HG02642 (cell line): Measurements from ENCODE around the gene LIAS.
"Not testable (repeated sequence)": the region's sequence is repeated elsewhere in the genome, so short reads cannot be mapped to it uniquely, and the experiment has no call there.

Experiments used
- ATAC-seq: cut with Tn5 transposase; IDR thresholded peaks from one replicate; pipeline ENCODE4 v1.9.1; 2021; ENCODE audit warnings: mild to moderate bottlenecking; ENCODE audit not compliant: unreplicated experiment, poor library complexity

LIAS gene

DNA sequence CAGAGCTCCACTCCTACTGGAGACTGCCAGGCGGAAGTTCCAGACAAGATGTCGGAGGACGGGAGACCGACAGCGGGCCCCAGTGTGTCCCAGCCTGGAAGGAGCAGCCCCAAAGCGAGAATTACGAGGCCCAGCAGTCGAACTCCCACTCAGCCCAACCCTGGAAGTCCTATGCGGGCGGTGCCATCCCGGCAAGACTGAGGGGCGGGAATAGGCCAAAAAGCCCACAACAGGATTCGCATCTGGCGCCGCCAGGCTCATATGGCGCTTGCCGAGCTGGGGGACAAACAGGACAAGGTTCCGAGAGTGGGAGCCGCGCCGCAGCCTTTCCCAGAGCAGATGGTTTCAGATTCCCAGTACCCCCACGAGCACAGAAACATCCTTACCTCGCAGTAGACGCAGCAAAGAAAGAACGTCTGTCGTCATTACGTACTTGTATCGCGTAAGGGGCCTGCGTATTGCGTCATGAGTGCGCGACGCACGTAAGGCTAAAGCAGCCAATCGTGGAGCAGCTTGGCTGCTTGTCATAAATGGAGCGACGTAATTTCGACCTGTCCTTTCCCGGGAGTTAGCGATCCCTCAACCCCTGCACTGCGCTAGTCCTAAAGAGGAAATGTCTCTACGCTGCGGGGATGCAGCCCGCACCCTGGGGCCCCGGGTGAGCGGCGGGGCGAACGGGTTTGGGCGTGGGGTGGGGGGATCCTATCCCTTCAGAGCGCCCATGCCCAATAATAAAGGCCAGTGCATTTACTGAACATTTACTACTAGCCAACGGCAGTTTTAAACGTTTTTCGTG, at the start of gene LIAS, which contains the start of gene RPL9:
Gene LIAS (plus strand): TSS at position 552 of the 796 bp plus-strand sequence. CDS start 62 bp downstream, at position 614.
Gene RPL9 (minus strand): TSS at position 418 of the 796 bp plus-strand sequence. CDS start 483 bp downstream, outside the sequence.
- ATAC-seq, result peak; percentile 86

DNA sequence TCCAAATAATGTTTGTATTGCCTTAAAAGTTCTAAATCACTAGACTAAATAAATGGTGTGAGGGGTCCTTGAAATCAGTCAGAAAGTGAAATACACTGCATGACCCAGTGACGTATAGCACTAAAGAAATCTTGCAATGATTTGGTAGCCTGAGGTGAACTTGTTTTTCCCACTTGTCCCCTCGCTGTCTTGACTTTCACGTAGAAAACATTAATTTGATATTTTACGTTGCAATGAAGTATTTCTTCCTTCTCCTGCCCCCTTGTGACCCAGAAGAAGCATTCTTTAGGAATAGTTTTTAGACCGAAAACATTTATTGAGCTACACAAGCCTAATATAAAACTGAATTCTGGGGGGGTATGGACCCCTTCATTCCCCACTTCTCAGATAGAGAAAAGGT, 48.4 kb upstream of the LIAS start:
- ATAC-seq, result no peak

DNA sequence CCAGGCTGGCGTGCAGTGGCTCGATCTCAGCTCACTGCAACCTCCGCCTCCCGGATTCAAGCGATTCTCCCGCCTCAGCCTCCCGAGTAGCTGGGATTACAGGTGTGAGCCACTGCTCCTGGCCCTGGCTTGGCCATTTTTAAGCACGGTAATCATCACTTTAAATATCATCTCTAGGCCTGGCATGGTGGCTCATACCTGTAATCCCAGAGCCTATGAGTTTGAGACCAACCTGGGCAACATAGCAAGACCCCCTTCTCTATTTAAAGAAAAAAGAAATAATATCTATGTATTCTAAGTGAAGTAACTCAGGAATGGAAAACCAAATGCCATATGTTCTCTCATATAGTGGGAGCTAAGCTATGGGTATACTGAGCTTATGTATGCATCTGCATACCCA, 47.3 kb upstream of the LIAS start:
- ATAC-seq, result not testable (repeated sequence)

DNA sequence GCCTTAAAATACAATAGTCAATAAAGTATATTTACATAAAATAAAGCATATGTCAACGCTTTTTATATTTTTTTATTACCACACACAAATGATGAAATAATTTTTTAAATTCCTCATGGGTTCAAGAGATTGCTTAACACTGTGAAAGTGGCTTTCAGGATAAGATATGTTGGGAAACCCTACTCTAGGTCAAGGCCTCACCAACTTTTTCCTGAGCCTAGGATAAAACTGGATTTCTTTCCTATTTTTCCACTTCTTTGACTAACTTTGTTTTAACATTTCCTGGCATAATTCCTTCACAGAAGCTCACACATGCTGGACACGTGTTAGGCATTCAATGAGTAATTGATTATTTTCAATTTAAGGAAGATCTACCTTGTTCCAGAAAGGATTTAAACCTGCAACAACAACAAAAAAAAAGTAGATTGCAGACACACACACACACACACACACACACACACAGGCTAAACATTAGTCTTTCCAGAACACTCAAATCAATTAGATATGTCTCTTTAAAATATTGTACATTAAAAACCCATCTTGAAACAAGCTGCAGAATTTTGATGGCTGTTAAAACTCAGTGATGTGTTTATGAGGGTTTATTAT, 43.1 kb upstream of the LIAS start:
- no peak for ATAC-seq

DNA sequence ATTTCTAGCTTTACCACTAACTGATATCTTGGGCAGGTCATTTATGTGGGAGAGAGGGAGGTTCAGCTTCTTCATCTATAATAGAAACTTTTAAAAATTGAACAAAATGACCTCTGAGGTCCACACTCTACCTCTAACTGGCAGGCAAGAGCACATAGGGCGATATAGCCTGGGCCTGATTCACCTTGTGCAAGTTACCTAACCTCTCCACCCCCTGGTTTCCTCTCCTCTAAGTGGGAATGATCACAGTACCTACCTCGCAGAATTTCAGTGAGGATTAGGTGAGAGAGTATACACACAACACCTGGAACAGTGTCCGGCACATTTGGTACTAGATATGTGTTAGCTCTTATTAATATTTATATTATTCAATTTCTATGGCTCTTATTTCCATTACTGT, 36.6 kb upstream of the LIAS start:
- no peak for ATAC-seq

DNA sequence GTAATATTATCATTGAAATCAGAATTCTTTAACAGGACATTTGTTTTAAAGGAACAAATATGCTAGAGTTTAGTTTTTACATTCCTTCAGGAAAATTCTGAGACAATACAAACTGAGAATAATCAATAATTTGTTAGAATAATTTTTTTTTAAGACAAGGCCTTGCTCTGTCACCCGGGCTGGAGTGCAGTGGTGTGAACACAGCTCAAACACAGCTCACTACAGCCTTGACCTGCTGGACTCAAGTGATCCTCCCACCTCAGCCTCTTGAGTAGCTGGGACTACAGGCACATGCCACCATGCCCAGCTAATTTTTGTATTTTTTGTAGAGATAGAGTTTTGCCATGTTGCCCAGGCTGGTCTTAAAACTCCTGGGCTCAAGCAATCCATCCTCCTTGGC, 33.6 kb upstream of the LIAS start:
- ATAC-seq, result not testable (repeated sequence)

DNA sequence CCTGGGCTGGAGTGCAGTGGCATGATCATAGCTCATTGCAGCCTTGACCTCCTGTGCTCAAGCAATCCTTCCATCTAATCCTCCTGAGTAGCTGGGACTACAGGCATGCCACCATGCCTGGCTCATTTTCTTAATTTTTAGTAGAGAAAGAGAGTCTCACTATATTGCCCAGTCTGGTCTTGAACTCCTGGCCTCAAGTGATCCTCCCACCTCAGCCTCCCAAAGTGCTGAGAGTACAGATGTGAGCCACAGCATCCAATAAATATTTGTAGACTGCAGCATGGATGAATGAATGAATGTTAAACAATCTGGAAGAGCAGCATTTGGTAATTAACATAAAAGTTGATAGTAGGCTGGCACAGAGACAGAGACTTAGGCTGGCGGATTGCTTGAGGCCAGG, 32.1 kb upstream of the LIAS start:
- no peak for ATAC-seq

DNA sequence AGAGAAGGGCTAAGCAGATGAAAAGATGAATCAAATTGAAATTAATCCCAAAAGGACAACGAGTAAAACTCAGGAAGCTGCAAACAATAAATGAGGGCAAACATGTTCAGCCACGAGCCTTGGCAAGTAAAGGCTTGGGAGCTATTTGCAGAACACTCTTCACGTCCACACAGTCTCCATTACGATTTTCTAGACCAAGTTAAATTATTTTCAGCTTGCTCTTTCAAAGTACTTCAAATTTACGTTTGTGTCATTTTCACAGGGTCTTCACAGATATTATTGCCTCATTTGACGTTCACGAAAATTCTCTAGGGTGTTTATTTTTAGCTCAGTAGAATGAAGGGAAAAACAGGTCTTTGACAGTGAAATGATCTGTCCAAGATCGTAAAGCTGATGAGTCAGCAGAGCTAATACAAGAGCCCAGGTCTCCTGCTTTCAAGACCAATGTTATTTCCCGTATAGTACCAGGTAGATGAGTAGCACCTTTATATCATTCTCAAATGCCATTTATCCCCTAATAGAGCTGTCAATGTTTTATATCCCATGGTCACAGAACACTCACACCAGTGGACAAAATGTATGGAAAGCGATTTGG, 31.2 kb upstream of the LIAS start:
- ATAC-seq, result no peak

DNA sequence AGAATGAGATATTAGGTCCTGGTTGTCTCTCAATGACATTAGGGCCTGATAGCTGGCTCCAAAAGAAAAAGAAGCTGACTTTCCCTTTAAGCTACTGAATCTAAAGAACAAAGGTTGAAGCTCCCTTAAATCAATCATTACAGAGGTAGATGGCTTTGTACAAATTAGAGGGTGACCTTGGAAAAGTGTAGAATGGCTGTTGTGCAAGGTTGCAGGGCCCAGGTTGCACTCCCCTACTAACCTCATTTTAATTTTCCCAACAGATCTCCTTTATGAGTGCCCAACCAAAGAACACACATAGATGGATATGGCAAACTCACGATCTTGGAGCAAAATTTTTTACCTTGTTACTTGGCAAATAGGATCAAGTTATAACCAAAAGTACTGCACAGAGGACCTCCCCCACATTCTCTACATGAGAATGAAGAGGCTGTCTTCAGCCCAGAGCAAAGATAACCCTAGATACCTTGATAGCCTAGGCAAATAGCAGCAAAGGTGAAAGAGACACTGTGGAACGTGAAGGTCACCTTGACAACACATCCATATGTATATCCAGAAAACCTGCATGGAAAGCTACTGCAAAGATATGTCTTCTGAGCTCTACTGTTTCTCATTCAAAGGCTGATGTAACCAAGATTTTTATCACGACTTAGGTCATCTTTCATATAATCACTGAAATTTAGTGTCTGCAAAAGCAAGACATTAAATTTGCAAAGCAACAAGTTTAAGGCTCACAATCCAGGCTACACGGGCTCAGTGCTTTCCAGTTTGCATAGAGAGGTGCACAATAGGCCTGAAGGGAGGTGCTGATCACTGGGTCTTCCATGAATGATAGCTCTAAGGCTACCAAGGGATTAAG, 29.2 kb upstream of the LIAS start:
- ATAC-seq, result no peak

DNA sequence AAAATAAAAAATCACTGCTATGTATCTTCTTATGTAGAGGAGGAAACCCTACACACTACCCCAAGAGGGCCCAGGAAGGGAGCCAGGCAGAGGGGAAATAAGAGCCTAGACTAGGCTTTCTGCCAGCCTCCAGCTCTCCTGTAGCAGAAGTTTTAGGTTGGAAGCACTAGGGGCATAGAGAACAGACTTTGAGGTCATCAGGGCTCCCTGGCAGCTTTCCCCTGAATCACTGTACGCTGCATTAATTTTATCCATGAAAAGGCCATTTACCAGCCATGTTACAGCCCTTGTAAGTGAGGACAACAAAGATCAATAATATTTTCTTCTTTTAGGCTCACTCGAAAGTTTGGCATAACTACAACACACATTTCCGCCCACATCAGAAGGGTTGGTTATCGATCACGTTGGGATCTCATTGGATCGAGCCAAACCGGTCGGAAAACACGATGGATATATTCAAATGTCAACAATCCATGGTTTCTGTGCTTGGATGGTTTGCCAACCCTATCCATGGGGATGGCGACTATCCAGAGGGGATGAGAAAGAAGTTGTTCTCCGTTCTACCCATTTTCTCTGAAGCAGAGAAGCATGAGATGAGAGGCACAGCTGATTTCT, 24.9 kb upstream of the LIAS start:
- ATAC-seq, result no peak

DNA sequence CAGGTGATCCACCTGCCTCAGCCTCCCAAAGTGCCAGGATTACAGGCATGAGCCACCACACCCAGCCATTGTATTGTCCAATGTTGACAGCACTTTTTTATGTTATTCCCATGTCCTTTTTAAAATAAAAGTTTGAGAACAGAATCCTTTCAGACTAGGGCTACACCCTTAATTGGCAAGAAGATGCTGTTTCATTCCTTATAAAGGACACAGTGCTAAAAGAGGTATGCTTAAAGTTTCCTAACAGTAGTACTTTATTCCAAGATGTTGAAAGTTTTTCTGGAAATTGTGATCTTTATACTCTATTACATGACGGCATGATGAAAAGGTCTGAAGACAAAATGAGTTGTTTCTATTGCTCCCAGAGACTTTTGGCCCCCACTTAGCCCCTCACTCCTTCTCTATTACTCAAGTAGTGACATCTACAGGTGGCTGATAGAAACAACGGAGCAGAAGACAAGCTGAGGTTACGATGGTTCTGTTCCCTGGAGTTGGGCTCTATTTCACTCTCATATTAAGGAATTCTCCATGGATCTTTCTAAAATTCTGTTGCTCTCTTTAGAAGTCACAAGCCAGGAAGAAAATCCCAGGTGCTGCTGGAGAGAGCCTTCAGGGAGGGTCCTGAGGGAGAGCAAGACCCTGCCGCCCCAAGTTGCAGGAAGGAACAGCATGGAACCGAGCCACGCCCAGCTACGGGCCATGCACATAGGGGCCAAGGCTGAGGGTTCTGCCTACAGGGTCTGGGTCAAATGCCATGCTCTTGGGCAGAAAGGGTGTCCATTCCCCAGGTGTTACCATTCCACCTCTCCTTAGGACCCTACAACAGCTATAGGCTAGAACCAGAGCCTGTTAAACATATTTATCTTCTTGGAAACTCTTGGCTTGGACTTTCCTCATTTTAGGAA, 22.9 kb upstream of the LIAS start:
- no peak for ATAC-seq

DNA sequence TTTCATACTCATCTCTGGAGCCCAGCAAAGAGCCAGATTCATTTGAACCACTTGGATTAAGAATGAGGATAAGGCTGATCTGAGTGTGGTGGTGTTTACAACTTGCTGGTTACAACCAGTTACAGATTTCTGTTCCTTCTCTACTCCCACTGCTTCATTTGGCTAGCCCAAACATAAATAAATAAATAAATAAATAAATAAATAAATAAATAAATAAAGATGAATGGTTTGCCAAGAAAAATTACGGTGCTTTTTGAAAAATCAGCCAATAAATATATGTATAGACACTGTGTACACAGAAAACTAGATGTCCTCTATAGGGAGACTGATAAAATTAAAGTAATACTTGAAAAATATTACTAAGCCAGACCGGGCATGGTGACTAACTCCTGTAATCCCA, 17.3 kb upstream of the LIAS start:
- ATAC-seq, result no peak

DNA sequence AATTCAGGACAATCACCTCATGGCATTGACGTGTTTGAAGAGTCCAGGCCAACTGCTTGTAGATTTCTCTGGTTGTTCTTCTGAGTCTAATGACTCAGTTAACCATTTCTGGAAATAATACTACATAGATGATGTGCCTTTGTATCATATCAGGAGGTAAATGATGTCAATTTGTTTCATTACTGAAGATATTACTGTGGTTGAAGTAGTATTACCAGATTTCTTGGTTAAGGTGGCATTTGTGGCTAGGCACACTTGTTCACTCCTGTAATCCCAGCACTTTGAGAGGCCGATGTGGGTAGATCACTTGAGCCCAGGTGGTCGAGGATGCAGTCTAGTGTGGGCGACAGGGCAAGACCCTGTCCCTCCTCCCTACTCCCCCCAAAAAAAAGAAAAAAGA, 15.9 kb upstream of the LIAS start:
- ATAC-seq, result no peak

DNA sequence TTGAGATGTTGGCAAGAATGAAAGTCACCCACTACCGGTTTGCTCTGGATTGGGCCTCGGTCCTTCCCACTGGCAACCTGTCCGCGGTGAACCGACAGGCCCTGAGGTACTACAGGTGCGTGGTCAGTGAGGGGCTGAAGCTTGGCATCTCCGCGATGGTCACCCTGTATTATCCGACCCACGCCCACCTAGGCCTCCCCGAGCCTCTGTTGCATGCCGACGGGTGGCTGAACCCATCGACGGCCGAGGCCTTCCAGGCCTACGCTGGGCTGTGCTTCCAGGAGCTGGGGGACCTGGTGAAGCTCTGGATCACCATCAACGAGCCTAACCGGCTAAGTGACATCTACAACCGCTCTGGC, 12.4 kb upstream of the LIAS start:
- no peak for ATAC-seq

DNA sequence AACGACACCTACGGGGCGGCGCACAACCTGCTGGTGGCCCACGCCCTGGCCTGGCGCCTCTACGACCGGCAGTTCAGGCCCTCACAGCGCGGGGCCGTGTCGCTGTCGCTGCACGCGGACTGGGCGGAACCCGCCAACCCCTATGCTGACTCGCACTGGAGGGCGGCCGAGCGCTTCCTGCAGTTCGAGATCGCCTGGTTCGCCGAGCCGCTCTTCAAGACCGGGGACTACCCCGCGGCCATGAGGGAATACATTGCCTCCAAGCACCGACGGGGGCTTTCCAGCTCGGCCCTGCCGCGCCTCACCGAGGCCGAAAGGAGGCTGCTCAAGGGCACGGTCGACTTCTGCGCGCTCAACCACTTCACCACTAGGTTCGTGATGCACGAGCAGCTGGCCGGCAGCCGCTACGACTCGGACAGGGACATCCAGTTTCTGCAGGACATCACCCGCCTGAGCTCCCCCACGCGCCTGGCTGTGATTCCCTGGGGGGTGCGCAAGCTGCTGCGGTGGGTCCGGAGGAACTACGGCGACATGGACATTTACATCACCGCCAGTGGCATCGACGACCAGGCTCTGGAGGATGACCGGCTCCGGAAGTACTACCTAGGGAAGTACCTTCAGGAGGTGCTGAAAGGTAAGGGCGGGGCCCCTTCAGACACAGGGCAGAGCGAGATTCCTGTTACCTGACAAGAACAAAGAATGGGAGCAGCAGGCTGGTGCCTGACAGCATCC, 11.8 kb upstream of the LIAS start:
- ATAC-seq, result peak; percentile 87

DNA sequence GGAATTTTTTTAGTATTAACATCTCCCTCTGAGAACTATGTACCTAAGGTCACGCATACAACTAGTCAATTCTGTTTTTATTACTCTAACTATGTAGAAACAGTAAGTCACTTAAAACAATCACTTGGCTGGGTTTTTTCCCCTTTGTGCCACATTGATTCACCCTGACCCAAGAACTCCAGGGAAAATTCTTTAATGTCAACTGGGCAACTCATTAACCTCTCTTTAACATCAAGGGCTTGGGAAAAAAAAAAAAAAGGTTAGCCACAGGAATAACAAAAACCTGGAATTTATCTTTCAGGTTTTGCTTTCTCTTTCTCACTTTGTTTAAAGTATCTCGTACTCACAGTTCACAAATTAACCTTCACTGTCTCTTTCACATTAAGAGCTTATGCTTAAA, 8.2 kb upstream of the LIAS start:
- ATAC-seq, result no peak

DNA sequence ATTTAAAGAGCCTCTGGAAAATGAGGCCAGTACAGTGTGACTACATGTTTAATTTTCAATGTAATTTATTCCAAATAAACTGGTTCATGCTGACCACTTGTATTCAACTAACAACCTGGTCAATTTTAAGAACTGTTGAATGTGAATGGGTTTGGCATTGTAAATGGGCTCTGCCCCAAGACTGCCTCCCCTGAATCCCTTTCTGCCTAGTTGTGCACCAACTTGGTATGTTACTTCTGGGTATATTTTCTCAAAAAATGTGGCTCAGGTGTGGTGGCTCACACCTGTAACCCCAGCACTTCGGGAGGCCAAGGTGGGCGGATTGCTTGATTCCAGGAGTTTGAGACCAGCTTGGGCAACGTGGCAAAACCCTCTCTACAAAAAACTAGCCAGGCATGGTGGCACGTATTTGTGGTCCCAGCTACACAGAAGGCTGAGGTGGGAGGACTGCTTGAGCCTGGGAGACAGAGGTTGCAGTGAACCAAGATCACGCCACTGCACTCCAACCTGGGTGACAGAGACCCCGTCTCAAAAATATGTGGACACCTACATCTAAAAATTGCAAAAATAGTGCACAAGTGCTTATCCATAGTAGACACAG, 7.3 kb upstream of the LIAS start:
- no peak for ATAC-seq

DNA sequence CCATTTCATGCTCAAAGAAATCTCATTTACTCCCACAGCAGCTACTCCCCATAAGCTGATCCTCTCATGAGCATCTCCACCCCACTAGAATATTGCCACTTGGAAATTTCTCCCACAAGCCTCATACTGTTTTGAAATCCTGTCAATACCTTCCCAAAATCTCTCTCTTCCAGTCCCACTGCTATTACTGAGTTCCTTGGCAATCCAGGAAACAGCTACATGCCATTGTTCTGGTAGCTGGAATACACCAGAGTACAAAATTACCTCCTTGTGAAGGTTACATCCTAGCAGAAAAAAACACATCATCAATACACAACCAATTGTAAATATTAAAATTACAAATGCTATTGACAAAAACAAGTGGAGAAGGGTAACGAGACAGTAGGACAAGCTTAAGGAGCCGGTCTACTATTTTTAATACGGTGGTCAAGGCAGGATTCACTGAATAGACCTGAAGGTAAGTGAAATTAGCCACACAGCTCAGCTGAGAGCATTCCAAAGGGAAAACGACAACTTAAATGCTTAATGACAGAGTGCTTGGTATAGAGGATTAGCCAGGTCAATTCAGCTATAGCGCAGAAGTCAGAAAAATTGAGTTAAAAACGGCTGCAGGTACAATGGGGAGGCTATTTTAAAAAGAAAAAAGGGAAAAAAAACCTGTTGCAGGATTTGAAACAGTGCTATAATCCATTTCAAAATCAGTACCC, 6.5 kb upstream of the LIAS start:
- no peak for ATAC-seq
